A549 (cell line): Measurements from ENCODE around the gene ADAD2.

ENCODE experiments used
- CEBPB ChIP-seq, 2 experiments: fragments of >200 bp in 1 of 2; sonication (Bioruptor Twin) in 1 of 2; formaldehyde crosslinking in 1 of 2; IDR thresholded peaks; 2 replicates each; pipeline ENCODE4 v1.6.1; 2012 to 2016
- EHMT2 ChIP-seq: fragments of 200-600 bp; sonication (generic); IDR thresholded peaks from 2 replicates; pipeline ENCODE4 v1.6.1; 2016; ENCODE audit warnings: antibody characterized with exemption, low read depth, mild to moderate bottlenecking, moderate library complexity
- FOXS1 ChIP-seq: fragments of 250-450 bp; sonication (Bioruptor Pico); IDR thresholded peaks from 2 replicates; pipeline ENCODE4 v1.5.0; 2020; ENCODE audit warnings: mild to moderate bottlenecking, moderate library complexity
- MYC ChIP-seq: IDR thresholded peaks from 2 replicates; pipeline ENCODE4 v1.6.1; 2012; ENCODE audit warnings: mild to moderate bottlenecking, inconsistent platforms, low read length, improper control_type of control experiment, borderline replicate concordance
- NR3C1 ChIP-seq: fragments of >200 bp; sonication (Bioruptor Twin); formaldehyde crosslinking; IDR thresholded peaks from 3 replicates; pipeline ENCODE4 v1.6.1; 2017
- PBX3 ChIP-seq: IDR thresholded peaks from 2 replicates; pipeline ENCODE4 v1.6.1; 2012
- POLR2A ChIP-seq: IDR thresholded peaks from 2 replicates; pipeline ENCODE4 v1.6.1; 2012; ENCODE audit warnings: mild to moderate bottlenecking, low read length
- REST ChIP-seq: fragments of 200-600 bp; sonication (generic); IDR thresholded peaks from 2 replicates; pipeline ENCODE4 v1.6.1; 2016; ENCODE audit warnings: antibody characterized with exemption, mild to moderate bottlenecking, moderate library complexity
- USF2 ChIP-seq: fragments of 450-650 bp; IDR thresholded peaks from 2 replicates; pipeline ENCODE4 v1.6.1; 2014; ENCODE audit warnings: antibody characterized with exemption
- TF ChIP-seq, protein P1 (sequence below): fragments of >200 bp; sonication (Bioruptor Twin); formaldehyde crosslinking; IDR thresholded peaks from 3 replicates; pipeline ENCODE4 v1.5.1; 2016
- TF ChIP-seq, protein P2 (sequence below): IDR thresholded peaks from 2 replicates; pipeline ENCODE4 v1.6.1; 2012; ENCODE audit warnings: low read depth, borderline replicate concordance
- TF ChIP-seq, protein P3 (sequence below): IDR thresholded peaks from 2 replicates; pipeline ENCODE4 v1.6.1; 2012

DNA sequence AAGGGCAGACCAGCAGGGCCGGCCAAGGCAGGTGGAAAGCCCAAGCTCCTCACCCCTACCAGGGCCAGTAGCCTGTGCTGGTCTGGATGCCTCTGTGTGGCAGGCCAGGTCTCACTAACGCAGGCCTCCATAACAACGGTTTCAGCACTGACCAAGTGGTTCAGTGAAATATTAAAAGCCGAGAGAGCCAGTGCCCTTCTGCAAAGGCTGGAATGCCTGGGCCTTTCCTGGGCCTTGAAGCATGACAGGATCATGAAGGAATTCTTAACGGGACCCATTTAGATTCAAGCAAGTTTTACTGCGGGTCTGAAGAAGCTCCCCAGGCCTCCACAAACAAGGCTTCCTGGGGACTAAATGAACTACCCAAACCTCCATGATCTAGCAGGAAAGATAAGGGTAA lies 16.3 kb downstream of the ADAD2 start:
- TF ChIP-seq, protein P1, sequence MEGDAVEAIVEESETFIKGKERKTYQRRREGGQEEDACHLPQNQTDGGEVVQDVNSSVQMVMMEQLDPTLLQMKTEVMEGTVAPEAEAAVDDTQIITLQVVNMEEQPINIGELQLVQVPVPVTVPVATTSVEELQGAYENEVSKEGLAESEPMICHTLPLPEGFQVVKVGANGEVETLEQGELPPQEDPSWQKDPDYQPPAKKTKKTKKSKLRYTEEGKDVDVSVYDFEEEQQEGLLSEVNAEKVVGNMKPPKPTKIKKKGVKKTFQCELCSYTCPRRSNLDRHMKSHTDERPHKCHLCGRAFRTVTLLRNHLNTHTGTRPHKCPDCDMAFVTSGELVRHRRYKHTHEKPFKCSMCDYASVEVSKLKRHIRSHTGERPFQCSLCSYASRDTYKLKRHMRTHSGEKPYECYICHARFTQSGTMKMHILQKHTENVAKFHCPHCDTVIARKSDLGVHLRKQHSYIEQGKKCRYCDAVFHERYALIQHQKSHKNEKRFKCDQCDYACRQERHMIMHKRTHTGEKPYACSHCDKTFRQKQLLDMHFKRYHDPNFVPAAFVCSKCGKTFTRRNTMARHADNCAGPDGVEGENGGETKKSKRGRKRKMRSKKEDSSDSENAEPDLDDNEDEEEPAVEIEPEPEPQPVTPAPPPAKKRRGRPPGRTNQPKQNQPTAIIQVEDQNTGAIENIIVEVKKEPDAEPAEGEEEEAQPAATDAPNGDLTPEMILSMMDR: no peak
- no peak for TF ChIP-seq NR3C1
- no peak for TF ChIP-seq CEBPB (IDR thresholded peaks at IDR 0.05)
- TF ChIP-seq, protein P2, sequence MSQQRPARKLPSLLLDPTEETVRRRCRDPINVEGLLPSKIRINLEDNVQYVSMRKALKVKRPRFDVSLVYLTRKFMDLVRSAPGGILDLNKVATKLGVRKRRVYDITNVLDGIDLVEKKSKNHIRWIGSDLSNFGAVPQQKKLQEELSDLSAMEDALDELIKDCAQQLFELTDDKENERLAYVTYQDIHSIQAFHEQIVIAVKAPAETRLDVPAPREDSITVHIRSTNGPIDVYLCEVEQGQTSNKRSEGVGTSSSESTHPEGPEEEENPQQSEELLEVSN: no peak
- TF ChIP-seq REST: no peak
- TF ChIP-seq POLR2A: no peak
- TF ChIP-seq USF2: no peak
- no peak for TF ChIP-seq EHMT2
- no peak for TF ChIP-seq FOXS1 (CRISPR knock-in tag)
- TF ChIP-seq, protein P3, sequence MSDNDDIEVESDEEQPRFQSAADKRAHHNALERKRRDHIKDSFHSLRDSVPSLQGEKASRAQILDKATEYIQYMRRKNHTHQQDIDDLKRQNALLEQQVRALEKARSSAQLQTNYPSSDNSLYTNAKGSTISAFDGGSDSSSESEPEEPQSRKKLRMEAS: no peak
- no peak for TF ChIP-seq MYC
- TF ChIP-seq PBX3: no peak
